NCI-H128 (cell line): ENCODE measurements around the gene TRIM9.
"Not testable (repeated sequence)": the region's sequence is repeated elsewhere in the genome, so short reads cannot be mapped to it uniquely, and the experiment has no call there.

Source experiments
- DNase-seq: peaks from one replicate; lab custom pipeline; 2025; ENCODE audit not compliant: unreplicated experiment; lab: John Stamatoyannopoulos, UW

TRIM9 gene

GRCh38 chr14:50967103-50967502 is 127.8 kb downstream of the TRIM9 start:
- DNase-seq, result no peak

DNA sequence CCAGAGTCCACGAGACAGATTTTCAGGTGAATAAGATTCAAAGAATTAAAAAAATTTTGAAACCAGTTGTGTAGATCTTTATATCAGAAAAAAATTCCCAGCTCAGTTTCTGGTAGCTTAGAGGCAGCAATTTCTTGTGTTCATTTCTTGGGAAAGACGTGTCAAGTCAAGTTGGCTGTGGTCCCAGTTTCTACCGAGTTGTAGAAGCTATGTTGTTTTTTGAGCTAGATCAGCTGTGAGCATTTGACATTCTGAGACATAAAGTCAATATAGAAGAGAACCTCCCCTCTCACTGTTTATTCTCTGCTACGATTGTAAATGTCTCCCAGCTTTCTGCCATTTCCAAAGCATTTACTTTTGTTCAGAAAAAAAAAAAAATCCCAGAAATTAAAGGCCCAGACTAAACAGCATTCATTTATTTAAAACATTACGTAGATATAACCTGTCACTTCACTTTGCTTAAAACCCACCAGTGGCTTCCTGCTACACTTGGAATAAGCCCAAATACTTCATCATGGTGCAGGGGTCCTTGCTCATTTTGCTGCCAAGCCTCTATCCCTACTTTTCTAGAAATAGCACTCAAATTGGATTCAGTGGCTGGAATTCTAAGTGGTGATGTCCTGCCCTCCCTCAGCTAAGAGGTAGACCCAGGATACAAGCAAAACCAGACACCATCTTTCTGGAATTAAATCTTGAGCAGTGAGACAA is 130.1 kb downstream of the TRIM9 start:
- DNase-seq, result no peak

DNA sequence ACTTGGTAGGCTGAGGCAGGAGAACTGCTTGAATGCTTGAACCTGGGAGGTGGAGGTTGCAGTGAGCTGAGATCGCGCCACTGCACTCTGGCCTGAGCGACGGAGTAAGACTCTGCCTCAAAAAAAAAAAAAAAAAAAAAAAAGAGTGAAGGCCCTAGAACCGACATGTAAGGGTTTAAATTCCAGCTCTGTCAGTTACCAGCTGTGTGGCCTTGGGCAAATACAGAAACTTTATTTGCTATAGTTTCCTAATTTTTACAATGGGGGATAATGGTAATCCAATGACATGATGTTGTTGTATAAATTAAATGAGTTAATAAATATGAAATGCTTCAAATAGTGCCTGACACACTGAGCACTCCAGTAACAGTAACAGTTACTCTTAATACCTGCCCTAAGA is 131.0 kb downstream of the TRIM9 start:
- no peak for DNase-seq

DNA sequence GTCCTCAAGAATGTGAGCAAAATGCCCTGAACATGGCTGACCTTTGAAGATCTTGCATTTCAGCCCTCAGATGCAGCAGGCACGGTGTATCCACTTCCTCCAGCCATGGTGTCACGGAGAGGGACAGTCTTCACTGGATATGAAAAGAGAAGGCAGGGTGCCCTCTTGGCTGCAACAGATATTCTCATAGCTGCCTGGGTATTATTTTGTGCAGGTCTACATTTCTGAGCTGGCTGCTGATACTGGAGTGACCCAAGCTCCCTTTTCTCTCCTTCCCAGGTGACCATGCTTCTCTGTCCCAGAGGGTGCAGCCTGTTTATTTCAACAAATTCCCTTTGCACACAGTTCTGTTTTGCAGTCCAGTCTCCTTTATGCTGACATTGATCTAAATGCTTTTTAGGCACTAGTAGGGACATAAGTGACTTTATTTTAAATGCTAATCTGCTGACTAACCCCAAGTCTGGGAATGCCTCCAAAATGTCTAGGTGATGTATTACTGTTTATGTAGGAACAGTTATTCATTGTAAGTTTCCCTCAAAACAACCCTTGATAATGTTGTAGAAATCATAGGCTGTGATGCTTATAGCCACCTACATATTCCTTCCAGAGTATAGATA is 133.2 kb downstream of the TRIM9 start:
- no peak for DNase-seq

DNA sequence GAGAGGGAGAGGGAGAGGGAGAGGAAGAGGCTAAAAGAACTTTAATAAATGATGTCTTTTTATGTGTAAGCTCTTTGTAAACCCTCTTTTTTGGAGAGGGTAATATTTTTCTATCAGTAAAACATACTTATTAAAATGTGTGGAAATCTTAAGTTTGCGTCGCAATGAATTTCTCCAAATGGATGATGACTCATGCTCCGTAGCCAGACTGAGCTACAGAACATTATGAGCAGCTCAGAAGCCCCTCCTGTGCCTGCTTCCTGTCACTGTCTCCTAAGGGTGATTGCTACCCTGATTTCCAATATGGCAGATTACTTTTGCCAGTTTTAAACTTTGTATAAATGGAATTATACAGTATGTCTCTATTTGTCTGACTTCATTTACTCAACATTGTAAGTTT is 137.6 kb downstream of the TRIM9 start:
- DNase-seq, result no peak

DNA sequence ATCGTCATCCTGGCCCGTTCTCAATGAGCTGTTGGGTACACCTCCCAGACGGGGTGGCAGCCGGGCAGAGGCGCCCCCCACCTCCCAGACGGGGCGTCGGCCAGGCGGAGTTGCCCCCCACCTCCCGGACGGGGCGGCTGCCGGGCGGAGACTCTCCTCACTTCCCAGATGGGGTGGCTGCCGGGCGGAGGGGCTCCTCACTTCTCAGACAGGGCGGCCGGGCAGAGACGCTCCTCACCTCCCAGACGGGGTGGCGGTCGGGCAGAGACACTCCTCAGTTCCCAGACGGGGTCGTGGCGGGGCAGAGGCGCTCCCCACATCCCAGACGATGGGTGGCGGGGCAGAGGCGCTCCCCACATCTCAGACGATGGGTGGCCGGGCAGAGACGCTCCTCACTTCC is 138.5 kb downstream of the TRIM9 start:
- not testable (repeated sequence) for DNase-seq

- DNase-seq, result no peak
These were observed 139.4 kb downstream of the TRIM9 start for GRCh38 chr14:50955373-50956043.

DNA sequence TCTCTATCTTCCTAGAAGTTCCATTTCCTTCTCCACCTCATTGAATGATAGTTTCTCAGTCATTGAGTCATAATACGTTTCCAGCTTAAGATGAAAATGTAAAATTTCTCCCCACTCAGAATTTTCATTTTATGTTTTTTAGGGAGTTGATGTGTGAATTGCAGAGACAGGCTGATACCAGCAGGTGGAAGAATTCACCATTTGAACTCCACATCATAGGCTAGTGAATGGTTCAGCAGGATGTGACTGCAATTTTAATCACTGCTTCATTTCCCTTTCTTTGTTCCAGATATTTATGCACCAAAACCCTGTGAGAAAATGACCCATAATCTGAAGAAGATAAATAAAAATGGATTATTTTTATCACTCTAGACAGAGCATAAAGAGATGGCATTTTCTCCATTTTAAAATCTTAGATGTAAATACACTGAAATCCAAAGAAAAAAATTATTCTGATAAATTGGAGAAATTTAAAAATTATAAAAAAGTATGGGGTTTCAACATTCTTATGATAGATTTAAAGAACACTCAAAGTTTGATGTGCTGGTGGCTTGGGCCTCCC is 140.0 kb downstream of the TRIM9 start:
- DNase-seq, result peak; percentile 6

DNA sequence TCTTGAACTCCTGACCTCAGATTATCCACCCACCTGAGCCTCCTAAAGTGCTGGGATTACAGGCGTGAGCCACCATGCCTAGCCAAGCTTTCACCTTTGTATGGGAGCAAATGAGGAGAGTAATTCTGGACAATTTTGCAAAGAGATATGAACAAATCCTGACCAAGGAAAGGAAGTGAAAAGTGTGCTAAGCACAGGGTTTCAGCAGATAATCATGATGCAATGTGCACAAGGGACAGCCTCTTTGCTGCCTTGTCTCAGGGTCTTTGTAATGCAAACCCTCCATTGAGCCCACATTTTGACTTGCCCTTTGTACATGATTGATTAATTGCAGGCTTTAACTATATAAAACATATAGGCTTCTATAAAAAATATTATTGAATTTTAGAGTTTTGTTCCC is 141.4 kb downstream of the TRIM9 start:
- no peak for DNase-seq

GRCh38 chr14:50951032-50951431 is 143.9 kb downstream of the TRIM9 start:
- no peak for DNase-seq

- no peak for DNase-seq
These were observed 146.7 kb downstream of the TRIM9 start for GRCh38 chr14:50948205-50948604.

DNA sequence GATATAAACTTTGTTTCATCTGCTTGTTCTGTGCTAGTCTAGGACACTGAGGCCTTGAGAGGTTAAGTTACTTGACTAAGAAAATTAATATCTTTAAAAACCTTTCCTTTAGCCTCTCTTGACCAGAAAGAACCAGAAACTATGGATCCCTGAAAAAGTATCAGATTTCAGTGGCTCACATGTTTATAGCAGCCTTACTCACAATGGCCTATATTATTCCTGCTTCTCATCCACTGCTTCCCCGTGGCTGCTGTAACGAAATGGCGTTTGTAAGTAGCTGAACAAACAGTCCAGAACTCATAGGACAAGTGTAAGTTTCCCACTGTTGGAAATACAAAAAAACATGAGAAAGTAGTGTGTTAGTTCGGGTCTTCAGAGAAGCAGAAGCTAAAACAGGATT is 147.5 kb downstream of the TRIM9 start:
- no peak for DNase-seq

DNA sequence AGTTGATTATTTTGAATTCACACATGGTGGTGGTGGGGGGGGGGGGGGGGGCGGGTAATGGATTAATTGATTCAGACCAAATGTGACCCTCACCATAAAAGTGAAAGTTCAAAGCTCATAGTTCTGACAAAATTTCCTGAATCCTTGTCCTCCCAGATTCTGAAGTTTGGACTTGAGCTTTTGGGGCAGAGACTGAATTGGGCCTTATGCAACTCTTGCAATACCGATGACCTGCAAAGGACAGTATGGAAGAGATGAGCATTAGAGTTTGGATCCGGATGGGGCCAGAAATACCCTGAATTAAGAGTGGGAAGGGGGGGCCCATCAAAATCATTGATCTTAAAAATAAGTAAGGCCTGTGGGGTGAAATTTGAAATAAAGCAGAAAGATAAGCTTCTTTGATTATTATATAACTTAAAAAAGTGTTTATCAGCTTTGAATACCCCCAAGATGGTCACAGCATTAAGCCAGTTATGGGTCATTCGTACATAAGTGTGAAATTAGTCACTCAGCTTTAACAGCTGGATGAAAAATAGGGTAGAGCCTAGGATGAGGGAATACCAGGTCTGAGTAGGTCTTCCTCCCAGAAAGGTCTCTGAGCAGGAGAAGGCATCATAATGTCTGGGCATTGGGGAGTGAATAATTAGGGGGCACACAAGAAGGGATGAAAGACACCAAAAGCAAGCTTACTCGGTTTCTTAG is 148.5 kb downstream of the TRIM9 start:
- DNase-seq, result no peak

DNA sequence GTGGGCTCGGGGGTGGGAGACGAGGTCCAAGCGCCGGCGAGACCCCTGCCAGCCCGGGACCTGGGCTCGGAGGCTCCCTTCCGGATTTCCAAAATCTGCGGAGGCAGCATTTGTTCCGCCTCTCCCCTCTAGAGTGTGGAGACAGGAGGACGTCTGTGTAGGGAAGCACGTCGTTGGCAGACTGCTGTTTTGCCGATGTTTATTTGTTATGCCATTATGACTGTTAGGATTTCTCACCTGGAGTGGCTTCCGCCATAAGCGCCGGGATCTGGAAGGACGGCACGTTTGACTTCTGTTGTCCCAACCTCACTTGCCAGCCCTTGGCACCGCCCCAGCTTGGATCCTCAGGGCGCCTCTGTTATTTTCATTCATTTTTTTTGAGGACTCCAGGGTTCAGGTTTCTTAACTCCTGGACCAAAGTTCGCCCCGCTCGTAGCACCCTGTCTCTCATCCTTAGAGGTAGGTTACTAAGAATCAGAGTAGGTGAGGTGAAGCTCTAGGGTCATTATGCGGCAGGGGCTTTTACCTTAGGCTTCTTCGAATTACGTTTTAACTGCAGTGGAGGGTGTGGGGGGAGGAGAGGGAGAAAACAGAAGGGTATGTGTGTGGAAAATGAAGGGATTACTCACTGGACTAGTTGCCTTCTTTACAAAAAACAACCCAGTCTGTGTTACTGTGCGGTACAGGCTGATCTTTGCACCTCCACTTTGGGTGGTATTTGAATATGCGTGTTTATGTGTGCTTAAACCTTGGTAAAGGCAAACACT is 150.1 kb downstream of the TRIM9 start:
- DNase-seq, result peak; percentile 71

- DNase-seq, result no peak
These were observed 150.8 kb downstream of the TRIM9 start, which contains the start of gene PYGL for GRCh38 chr14:50943943-50944646. TSS of gene PYGL (minus strand) at chr14:50944483. CDS start at chr14:50944403, 80 bp downstream.

- no peak for DNase-seq
These were observed 151.5 kb downstream of the TRIM9 start for GRCh38 chr14:50943261-50943942.

- not testable (repeated sequence) for DNase-seq
These were observed 153.3 kb downstream of the TRIM9 start for GRCh38 chr14:50941638-50942037.

- DNase-seq, result no peak
These were observed 153.8 kb downstream of the TRIM9 start for GRCh38 chr14:50941151-50941550.

DNA sequence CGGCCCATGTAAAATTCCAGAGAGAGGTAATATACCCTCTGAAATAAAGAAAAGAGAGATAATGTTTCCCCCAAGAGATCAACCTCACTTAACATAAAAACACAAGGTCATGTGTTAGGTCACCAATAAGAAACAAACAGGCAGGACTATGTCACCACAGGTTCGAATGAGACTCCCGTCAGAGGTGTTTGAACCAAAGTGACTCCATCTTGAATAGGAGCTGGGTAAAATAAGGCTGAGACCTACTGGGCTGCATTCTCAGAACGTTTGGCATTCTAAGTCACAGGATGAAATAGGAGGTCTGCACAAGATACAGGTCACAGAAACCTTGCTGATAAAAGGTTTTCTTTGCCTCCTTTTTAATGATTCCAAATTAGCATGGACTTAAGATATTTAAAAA is 157.1 kb downstream of the TRIM9 start:
- DNase-seq, result no peak
